ENCODE data around the gene TRIM71.

DNA sequence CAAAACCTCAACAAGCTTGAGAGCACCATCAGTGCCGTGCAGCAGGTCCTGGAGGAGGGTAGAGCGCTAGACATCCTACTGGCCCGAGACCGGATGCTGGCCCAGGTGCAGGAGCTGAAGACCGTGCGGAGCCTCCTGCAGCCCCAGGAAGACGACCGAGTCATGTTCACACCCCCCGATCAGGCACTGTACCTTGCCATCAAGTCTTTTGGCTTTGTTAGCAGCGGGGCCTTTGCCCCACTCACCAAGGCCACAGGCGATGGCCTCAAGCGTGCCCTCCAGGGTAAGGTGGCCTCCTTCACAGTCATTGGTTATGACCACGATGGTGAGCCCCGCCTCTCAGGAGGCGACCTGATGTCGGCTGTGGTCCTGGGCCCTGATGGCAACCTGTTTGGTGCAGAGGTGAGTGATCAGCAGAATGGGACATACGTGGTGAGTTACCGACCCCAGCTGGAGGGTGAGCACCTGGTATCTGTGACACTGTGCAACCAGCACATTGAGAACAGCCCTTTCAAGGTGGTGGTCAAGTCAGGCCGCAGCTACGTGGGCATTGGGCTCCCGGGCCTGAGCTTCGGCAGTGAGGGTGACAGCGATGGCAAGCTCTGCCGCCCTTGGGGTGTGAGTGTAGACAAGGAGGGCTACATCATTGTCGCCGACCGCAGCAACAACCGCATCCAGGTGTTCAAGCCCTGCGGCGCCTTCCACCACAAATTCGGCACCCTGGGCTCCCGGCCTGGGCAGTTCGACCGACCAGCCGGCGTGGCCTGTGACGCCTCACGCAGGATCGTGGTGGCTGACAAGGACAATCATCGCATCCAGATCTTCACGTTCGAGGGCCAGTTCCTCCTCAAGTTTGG is 72.9 kb downstream of the TRIM71 start:
- TF ChIP-seq POLR2A (IDR thresholded peaks at IDR 0.05) (no peak), EP300 (IDR thresholded peaks at IDR 0.05) (no peak)
- TF ChIP-seq, protein P1, sequence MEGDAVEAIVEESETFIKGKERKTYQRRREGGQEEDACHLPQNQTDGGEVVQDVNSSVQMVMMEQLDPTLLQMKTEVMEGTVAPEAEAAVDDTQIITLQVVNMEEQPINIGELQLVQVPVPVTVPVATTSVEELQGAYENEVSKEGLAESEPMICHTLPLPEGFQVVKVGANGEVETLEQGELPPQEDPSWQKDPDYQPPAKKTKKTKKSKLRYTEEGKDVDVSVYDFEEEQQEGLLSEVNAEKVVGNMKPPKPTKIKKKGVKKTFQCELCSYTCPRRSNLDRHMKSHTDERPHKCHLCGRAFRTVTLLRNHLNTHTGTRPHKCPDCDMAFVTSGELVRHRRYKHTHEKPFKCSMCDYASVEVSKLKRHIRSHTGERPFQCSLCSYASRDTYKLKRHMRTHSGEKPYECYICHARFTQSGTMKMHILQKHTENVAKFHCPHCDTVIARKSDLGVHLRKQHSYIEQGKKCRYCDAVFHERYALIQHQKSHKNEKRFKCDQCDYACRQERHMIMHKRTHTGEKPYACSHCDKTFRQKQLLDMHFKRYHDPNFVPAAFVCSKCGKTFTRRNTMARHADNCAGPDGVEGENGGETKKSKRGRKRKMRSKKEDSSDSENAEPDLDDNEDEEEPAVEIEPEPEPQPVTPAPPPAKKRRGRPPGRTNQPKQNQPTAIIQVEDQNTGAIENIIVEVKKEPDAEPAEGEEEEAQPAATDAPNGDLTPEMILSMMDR (IDR thresholded peaks at IDR 0.05) = no peak
